Measurements from ENCODE around the gene CDK5RAP2.

CDK5RAP2 gene

DNA sequence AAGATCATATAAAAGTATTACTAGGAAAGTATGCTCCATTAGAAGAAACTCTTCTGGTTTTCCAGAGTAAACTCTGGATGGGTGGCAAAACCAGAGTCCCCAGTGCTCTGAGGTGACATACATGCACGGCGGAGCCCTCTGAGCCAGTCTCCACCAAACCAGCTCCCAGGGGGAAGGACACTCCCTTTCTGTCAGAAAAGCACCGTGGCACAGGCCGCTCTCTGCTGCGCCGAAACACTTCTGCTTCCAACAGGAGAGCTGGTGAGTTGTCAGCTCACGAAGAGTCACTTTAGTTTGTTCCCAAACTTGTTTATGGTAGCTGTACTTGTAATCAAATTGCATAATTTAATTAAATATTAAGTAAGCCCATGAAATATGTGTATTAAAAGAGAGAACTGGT, 184.6 kb downstream of the CDK5RAP2 start:
- TF ChIP-seq CTCF (IDR thresholded peaks at IDR 0.05; ENCODE audit: low read depth, low read length): no peak
- DNase-seq (ENCODE audit: low read depth in 2 of 2): no peak
- H3K4me3 ChIP-seq (replicated peaks in 1 of 2; ENCODE audit: low read depth in 2 of 2, low read length in 2 of 2): no peak overlapping the region

- H3K4me3 ChIP-seq (replicated peaks in 1 of 2; ENCODE audit: low read depth in 2 of 2, low read length in 2 of 2): peak overlapping the region in 1 of 2 donors; percentile 12
- DNase-seq (ENCODE audit: low read depth in 2 of 2): peak; percentile 90 to 91
- TF ChIP-seq CTCF (IDR thresholded peaks at IDR 0.05; ENCODE audit: low read depth, low read length): no peak
Observed at GRCh38 chr9:120394058-120394669, 185.8 kb downstream of the CDK5RAP2 start.

GRCh38 chr9:120393386-120394057, 186.4 kb downstream of the CDK5RAP2 start:
- TF ChIP-seq CTCF (IDR thresholded peaks at IDR 0.05; ENCODE audit: low read depth, low read length): peak; percentile 12
- DNase-seq (ENCODE audit: low read depth in 2 of 2): peak; percentile 26 to 68
- no peak overlapping the region for H3K4me3 ChIP-seq (replicated peaks in 1 of 2; ENCODE audit: low read depth in 2 of 2, low read length in 2 of 2)

GRCh38 chr9:120392711-120393110, 187.3 kb downstream of the CDK5RAP2 start:
- TF ChIP-seq CTCF (IDR thresholded peaks at IDR 0.05; ENCODE audit: low read depth, low read length): no peak
- DNase-seq (ENCODE audit: low read depth in 2 of 2): no peak

GRCh38 chr9:120392245-120392644, 187.7 kb downstream of the CDK5RAP2 start:
- TF ChIP-seq CTCF (IDR thresholded peaks at IDR 0.05; ENCODE audit: low read depth, low read length): no peak
- no peak for DNase-seq (ENCODE audit: low read depth in 2 of 2)

More at GRCh38 chr9:120392711-120393110, 187.3 kb downstream of the CDK5RAP2 start:
- no peak overlapping the region for H3K4me3 ChIP-seq (replicated peaks in 1 of 2; ENCODE audit: low read depth in 2 of 2, low read length in 2 of 2)

GRCh38 chr9:120391691-120392090, 188.3 kb downstream of the CDK5RAP2 start:
- no peak overlapping the region for H3K4me3 ChIP-seq (replicated peaks in 1 of 2; ENCODE audit: low read depth in 2 of 2, low read length in 2 of 2)
- TF ChIP-seq CTCF (IDR thresholded peaks at IDR 0.05; ENCODE audit: low read depth, low read length): no peak
- DNase-seq (ENCODE audit: low read depth in 2 of 2): no peak

More at GRCh38 chr9:120392245-120392644, 187.7 kb downstream of the CDK5RAP2 start:
- H3K4me3 ChIP-seq (replicated peaks in 1 of 2; ENCODE audit: low read depth in 2 of 2, low read length in 2 of 2): no peak overlapping the region

Data from cardiac fibroblast (primary cell).